ENCODE measurements around the gene THSD4.

GRCh38 chr15:71639471-71639870 is 524.2 kb downstream of the THSD4 start:
- TF ChIP-seq, protein P1, sequence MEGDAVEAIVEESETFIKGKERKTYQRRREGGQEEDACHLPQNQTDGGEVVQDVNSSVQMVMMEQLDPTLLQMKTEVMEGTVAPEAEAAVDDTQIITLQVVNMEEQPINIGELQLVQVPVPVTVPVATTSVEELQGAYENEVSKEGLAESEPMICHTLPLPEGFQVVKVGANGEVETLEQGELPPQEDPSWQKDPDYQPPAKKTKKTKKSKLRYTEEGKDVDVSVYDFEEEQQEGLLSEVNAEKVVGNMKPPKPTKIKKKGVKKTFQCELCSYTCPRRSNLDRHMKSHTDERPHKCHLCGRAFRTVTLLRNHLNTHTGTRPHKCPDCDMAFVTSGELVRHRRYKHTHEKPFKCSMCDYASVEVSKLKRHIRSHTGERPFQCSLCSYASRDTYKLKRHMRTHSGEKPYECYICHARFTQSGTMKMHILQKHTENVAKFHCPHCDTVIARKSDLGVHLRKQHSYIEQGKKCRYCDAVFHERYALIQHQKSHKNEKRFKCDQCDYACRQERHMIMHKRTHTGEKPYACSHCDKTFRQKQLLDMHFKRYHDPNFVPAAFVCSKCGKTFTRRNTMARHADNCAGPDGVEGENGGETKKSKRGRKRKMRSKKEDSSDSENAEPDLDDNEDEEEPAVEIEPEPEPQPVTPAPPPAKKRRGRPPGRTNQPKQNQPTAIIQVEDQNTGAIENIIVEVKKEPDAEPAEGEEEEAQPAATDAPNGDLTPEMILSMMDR (IDR thresholded peaks at IDR 0.05): no peak
- no peak for TF ChIP-seq POLR2A (IDR thresholded peaks at IDR 0.05)
